ACHN (cell line): Measurements from ENCODE around the gene NEDD8.
"Not testable (repeated sequence)": the region's sequence is repeated elsewhere in the genome, so short reads cannot be mapped to it uniquely, and the experiment has no call there.

Experiments
- DNase-seq: peaks from one replicate; pipeline ENCODE4 v3.0.0-alpha.2; 2015
- in situ Hi-C: cut with HindIII; loops from 2 replicates; pipeline ENCODE4 v1.10.0; 2017; ENCODE audit warnings: low sequenced_read_pairs, low pct_ligation_motif_present, low pct_unique_long_range_greater_than_20kb

Gene NEDD8

DNA sequence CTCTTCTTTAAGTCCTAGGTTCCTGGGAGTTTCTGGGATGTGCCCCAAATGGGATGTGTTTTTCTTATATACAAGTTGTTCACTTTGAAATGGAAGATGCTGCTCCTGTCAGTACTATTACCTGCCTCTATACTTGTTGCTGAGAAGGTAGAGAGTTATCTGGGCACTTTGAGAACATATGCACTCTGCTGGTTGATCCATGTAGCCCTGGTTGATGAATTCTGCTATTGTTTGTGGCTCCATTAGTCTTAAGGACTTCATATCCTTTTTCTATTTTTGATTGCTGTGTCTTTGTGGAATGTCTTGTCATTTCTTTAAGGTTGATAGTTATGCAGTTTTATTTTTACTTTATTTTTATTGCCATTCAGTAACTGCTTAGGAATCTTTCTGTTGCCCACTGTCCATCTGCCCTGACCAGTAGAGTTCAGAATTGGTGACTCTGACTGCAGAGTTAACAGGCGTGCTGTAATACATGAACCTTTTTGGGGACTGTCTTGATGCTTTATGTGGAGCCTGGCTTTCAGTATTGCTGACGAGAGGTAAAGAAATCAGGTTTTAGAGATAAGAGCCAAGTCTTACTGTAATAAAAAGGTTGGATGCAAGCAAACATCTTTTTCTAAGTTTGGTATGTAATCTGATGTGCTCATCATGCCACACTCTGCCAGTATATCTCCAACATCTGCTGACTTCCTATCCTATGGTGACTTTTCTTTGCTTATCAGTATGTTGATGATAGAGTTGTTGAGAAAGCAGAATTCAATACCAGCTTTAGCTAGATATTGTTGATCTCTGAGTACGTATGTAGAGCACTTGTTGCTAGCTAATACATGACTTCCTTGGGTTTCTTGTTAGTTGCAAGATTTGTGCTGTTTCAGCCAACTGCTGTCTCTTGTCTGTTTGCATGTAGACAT lies 2.2 kb upstream of the NEDD8 start:
- in situ Hi-C loops: no loop called here
- DNase-seq: no peak

GRCh38 chr14:24233538-24233866 lies 1.3 kb upstream of the NEDD8 start:
- in situ Hi-C loops: no loop called here
- no peak for DNase-seq

- in situ Hi-C loops: no loop called here
- DNase-seq: no peak
Measured at GRCh38 chr14:24232645-24233537, 724 bp upstream of the NEDD8 start, which contains the start of gene GMPR2. Gene GMPR2 (plus strand): TSS chr14:24232929. CDS start chr14:24233254, 325 bp downstream.

- in situ Hi-C loops: no loop called here
- DNase-seq: no peak
Measured at GRCh38 chr14:24231263-24232120, 675 bp downstream of the NEDD8 start.

GRCh38 chr14:24228902-24229301 lies 3.3 kb downstream of the NEDD8 start:
- DNase-seq: no peak
- in situ Hi-C loops: no loop called here

DNA sequence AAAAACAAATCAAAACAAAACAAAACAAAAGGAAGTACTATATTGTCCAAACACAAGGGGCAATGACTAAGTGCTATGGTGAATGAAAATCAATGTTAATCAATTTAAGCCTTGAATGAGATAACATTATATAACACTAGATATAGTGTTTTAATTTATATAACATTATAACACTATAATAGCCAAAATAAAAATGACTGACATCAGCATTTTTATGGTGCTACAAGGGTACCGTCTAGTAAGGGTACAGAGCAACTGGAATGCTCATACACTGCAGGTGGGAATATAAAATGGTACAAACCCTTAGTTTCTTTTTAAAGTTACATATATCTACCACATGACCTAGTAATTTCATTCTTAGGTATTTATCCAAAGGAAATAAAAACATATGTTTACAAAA lies 5.7 kb downstream of the NEDD8 start:
- in situ Hi-C loops: no loop called here
- no peak for DNase-seq

GRCh38 chr14:24224618-24225071 lies 7.5 kb downstream of the NEDD8 start:
- no peak for DNase-seq
- in situ Hi-C loops: no loop called here

- DNase-seq, in situ Hi-C loops: not testable (repeated sequence)
Measured at GRCh38 chr14:24222987-24223386, 9.2 kb downstream of the NEDD8 start.

DNA sequence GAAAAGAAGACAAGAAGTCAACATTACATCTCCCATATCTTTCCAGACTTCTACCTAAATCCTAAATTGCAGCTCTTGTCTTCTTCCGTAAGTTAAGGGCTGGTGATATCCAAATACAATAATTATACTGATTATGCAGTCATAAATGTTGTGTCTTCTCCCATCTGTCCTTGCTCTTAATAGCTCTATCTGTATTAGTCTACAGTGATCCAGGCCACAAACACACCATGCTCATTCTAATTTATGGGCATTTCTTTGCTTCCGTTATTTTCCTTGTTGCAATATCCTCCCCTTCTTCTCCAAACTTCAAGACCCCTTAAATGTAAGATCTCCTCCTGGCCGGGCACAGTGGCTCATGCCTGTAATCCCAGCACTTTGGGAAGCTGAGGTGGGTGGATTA lies 12.6 kb downstream of the NEDD8 start:
- in situ Hi-C loops: no loop called here

GRCh38 chr14:24219080-24219479 lies 13.1 kb downstream of the NEDD8 start:
- DNase-seq: no peak
- in situ Hi-C loops: no loop called here

More for the DNA sequence above, 12.6 kb downstream of the NEDD8 start:
- DNase-seq: no peak

GRCh38 chr14:24216876-24217275 lies 15.3 kb downstream of the NEDD8 start:
- DNase-seq, in situ Hi-C loops: not testable (repeated sequence)

GRCh38 chr14:24216345-24216699 lies 15.8 kb downstream of the NEDD8 start:
- in situ Hi-C loops: no loop called here
- DNase-seq: no peak

DNA sequence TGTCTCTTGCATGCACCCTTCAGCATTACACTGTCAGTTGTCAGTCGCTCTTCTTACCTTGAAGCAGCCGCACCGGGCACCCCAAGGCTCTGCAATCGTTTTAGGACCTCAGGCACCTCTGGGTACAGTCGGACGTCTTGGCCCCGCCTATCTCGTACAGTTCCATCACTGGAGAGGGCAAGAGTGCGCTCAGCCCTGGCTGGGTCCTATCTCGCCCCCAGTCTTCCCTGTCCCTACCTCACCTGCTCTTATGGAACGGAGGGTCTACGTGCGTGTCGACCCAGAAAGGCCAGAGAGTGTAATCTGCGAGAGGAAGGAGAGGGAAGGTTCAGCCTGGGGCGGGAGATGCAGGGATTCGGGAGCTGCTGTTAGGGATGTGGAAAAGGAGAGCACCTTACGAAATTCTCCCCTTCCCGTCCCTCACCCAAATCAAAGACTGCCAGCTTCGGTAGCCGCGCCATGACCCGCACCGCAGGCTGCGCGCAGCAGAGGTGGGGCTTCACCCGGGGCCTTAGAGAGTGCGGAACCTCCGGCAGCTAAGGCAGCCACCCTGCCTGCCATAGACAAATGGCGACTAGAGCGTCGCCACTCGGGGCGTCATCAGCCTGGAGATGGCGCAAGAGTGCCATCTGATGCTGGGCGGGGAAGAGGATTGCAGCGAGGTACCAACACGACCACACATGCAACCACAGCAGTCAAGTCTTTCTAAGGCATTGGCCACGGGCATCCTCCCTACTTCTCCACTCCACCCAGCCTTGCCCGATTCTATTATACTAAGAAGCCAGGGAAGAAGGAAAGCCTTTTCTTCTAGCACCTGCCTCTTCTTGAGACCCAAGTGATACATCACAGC lies 16.4 kb downstream of the NEDD8 start, which contains the start of gene MDP1:
Gene MDP1 (minus strand): TSS at position 572 of the 850 bp plus-strand sequence. CDS start 111 bp downstream, at position 461.
- in situ Hi-C loops: no loop called here
- peak; percentile 80 for DNase-seq

DNA sequence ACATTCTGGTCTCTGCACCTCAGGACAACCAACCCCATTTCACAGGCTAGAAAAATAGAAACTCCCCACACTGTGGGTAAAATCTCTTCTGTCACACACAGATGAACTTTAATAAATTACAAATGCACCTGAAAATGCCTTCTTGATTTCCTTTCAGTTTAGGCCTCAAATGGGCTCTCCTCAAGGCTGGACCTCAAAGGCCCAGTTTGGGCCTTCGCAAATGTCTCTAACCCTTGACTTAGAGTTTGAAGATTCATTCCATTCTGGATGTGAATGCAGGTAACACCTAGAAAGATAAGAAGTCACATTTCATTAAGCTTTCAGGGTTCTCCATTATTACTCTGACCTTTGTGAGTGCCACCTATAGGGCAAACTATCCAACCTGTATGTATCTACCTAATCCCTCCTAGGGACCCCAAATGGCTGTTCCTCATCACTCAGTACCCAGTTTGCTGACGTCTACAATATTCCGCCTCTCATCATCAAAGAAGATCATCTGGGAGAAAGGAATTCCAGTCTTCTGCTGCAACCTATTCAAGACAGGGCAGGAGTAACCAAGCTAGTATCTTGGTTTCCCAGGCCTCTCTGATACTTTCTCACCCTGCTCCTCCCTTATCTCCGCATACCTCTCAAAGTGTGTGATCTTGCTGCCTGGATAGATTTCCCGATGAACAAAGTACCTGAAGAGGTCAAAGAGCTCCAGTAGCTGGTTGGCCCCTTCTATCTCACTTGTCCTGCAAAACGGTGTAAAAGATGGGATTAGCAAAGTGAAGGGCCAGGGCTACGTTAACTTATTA lies 18.1 kb downstream of the NEDD8 start:
- in situ Hi-C loops: no loop called here
- no peak for DNase-seq

GRCh38 chr14:24212924-24213865 lies 19.0 kb downstream of the NEDD8 start, which contains the start of gene CHMP4A:
Gene CHMP4A (minus strand): TSS chr14:24213488. CDS start chr14:24213439, 49 bp downstream.
- in situ Hi-C loops: no loop called here
- peak; percentile 97 for DNase-seq

DNA sequence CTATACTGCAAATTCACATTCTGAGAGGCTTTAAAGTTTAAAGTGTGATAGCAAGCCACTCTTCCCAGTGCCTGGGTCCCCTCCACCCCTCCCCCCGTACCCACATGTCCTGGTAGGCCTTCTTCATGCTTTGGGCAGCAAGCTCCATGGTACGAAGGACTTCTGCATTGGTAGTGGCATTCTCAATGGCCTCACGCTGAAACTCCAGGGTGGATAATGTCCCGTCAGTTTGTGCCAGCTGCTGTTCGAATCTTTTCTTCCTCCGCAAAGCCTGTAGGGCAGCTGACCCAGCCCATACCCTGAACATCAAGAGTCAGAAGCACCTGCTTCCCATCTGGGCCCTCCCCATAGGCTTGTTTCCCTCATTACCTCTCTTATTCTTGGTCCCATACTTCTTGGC lies 20.9 kb downstream of the NEDD8 start:
- DNase-seq: no peak
- in situ Hi-C loops: no loop called here
